K562 (cell line): ENCODE results near the gene ACTRT3. TPM values are rescaled to one million over a fixed set of nuclear protein-coding genes. Genes with fewer than 3 reads are reported as not detected.

Experiments
- DACH1 ChIP-seq: fragments of 450-650 bp; IDR thresholded peaks from 2 replicates; pipeline ENCODE4 v1.6.1; 2018; ENCODE audit not compliant: partially characterized antibody
- GABPB1 ChIP-seq: sonication (generic); formaldehyde crosslinking; IDR thresholded peaks from 2 replicates; pipeline ENCODE4 v1.8.0; 2022; ENCODE audit warnings: mild to moderate bottlenecking, missing genetic modification reagents
- GTF2B ChIP-seq: IDR thresholded peaks from 2 replicates; pipeline ENCODE4 v1.6.1; 2011; ENCODE audit not compliant: insufficient read length; ENCODE audit errors: extremely low read depth
- HDAC1 ChIP-seq, 2 experiments: fragments of 450-650 bp; IDR thresholded peaks; 2 replicates each; pipeline ENCODE4 v1.6.1; 2016 to 2017; ENCODE audit warnings: inconsistent platforms in 1 of 2, mild to moderate bottlenecking in 1 of 2, moderate library complexity in 1 of 2
- HDAC2 ChIP-seq: fragments of 450-650 bp; IDR thresholded peaks from 2 replicates; pipeline ENCODE4 v1.6.1; 2016; ENCODE audit warnings: mild to moderate bottlenecking
- JUNB ChIP-seq: fragments of 450-650 bp; formaldehyde crosslinking; conservative IDR thresholded peaks from 2 replicates; pipeline ENCODE4 v1.4.0; 2020; ENCODE audit warnings: mild to moderate bottlenecking
- KAT7 ChIP-seq: sonication (generic); formaldehyde crosslinking; IDR thresholded peaks from 2 replicates; pipeline ENCODE4 v1.8.0; 2022; ENCODE audit warnings: missing genetic modification reagents, mild to moderate bottlenecking, borderline replicate concordance
- KLF16 ChIP-seq: IDR thresholded peaks from 2 replicates; pipeline ENCODE4 v1.6.1; 2016; ENCODE audit warnings: antibody characterized with exemption
- LCOR ChIP-seq: sonication (generic); formaldehyde crosslinking; IDR thresholded peaks from 2 replicates; pipeline ENCODE4 v1.8.0; 2022; ENCODE audit warnings: mild to moderate bottlenecking, missing genetic modification reagents
- MCM7 ChIP-seq, 2 experiments: fragments of 450-650 bp; IDR thresholded peaks; 2 replicates each; pipeline ENCODE4 v1.6.1; 2016 to 2018
- MLLT1 ChIP-seq, 2 experiments: fragments of 450-650 bp; IDR thresholded peaks; 2 replicates each; pipeline ENCODE4 v1.6.1; 2016
- NELFE ChIP-seq: IDR thresholded peaks from 2 replicates; pipeline ENCODE4 v1.6.1; 2011; ENCODE audit warnings: mild to moderate bottlenecking; ENCODE audit not compliant: insufficient read depth, insufficient read length
- PBX2 ChIP-seq, 2 experiments: IDR thresholded peaks in 1 of 2; conservative IDR thresholded peaks in 1 of 2; 2 replicates each; pipeline ENCODE4 v1.6.1; 2016; ENCODE audit warnings: low read depth in 2 of 2, mild to moderate bottlenecking in 1 of 2, missing compliant biosample characterization in 1 of 2, missing genetic modification characterization in 1 of 2, moderate library complexity in 1 of 2
- PHTF2 ChIP-seq: fragments of 250-450 bp; sonication (Bioruptor Pico); IDR thresholded peaks from 2 replicates; pipeline ENCODE4 v1.5.0; 2021; ENCODE audit warnings: mild to moderate bottlenecking
- SMAD2 ChIP-seq: fragments of 150-350 bp; IDR thresholded peaks from 2 replicates; pipeline ENCODE4 v1.6.1; 2014; ENCODE audit warnings: low read depth, mild to moderate bottlenecking, low read length
- SMC3 ChIP-seq: conservative IDR thresholded peaks from 2 replicates; pipeline ENCODE4 v1.6.1; 2011; ENCODE audit warnings: low read depth, low read length, improper control_type of control experiment; ENCODE audit not compliant: insufficient read depth
- TRIM28 ChIP-seq: fragments of 450-650 bp; IDR thresholded peaks from 2 replicates; pipeline ENCODE4 v1.6.1; 2017
- ZBTB33 ChIP-seq: sonication (generic); formaldehyde crosslinking; IDR thresholded peaks from 2 replicates; pipeline ENCODE4 v1.8.1; 2023; ENCODE audit warnings: mild to moderate bottlenecking, missing genetic modification reagents
- ZBTB7A ChIP-seq: IDR thresholded peaks from 2 replicates; pipeline ENCODE4 v1.6.1; 2011; ENCODE audit warnings: low read depth, mild to moderate bottlenecking, low read length, moderate library complexity, borderline replicate concordance; ENCODE audit not compliant: control insufficient read depth
- ZKSCAN3 ChIP-seq: fragments of 250-450 bp; sonication (Bioruptor Pico); IDR thresholded peaks from 2 replicates; pipeline ENCODE4 v1.4.0; 2020
- ZNF561 ChIP-seq: fragments of 450-650 bp; formaldehyde crosslinking; conservative IDR thresholded peaks from 2 replicates; pipeline ENCODE4 v1.4.0; 2020; ENCODE audit warnings: mild to moderate bottlenecking, moderate library complexity
- ZNF75A ChIP-seq: fragments of 450-650 bp; formaldehyde crosslinking; IDR thresholded peaks from 2 replicates; pipeline ENCODE4 v1.4.0; 2020; ENCODE audit warnings: mild to moderate bottlenecking
- polyA plus RNA-seq, 8 experiments: library from polyadenylated mRNA; depleted of rRNA in 4 of 8; stranded (reverse) in 5 of 8; unstranded in 3 of 8; fragments of >200 nt; fragmentation: Nextera tagmentation in 2 of 8; fragmentation: Illumina TruSeq in 1 of 8; extraction: Ambion mirVana in 2 of 8; extraction: Trizol in 1 of 8; gene quantifications; 2 replicates each; pipeline versions ENCODE4 v1.2.1 to v1.2.3, GENCODE V29; 2011 to 2014; ENCODE audit warnings: inconsistent platforms in 1 of 8, missing spikeins in 1 of 8
- total RNA-seq, 7 experiments: library from RNA; depleted of rRNA in 6 of 7; stranded (reverse); fragments of >200 nt in 6 of 7; fragmentation: Illumina TruSeq in 2 of 7; extraction: Trizol in 2 of 7; gene quantifications; 2 replicates each; pipeline versions ENCODE4 v1.2.1 to v1.2.3, GENCODE V29; 2011 to 2021; ENCODE audit warnings: low replicate concordance in 1 of 7

ACTRT3 gene
- total and polyA plus RNA-seq, 9 of the 15 experiments (the other 6 are each of a cell fraction or from before 2014, with no cell fraction given): 0.06 to 0.11 (median 0.07) TPM; not detected in 5

- TF ChIP-seq GTF2B: no peak
- peak; percentile 6 for TF ChIP-seq DACH1
- TF ChIP-seq ZKSCAN3 (CRISPR knock-in tag): no peak
- no peak for TF ChIP-seq JUNB (CRISPR knock-in tag)
- peak; percentile 23; the same call in 1 of the 2 replicates for TF ChIP-seq LCOR (CRISPR knock-in tag)
- TF ChIP-seq SMAD2: no peak
- peak; percentile 39; the same call in 1 of the 2 replicates for TF ChIP-seq HDAC2
- no peak for TF ChIP-seq TRIM28
- peak; percentile 92 for TF ChIP-seq ZBTB7A
- no peak for TF ChIP-seq MCM7 (IDR thresholded peaks at IDR 0.05)
- no peak for TF ChIP-seq NELFE
- no peak for TF ChIP-seq ZNF561 (CRISPR knock-in tag)
- no peak for TF ChIP-seq KLF16
- TF ChIP-seq PBX2 (CRISPR knock-in tag; IDR thresholded peaks at IDR 0.05; ENCODE audit: low read depth): no peak
- no peak for TF ChIP-seq PBX2 (tag; conservative IDR thresholded peaks at IDR 0.05; ENCODE audit: low read depth)
- peak in 1 of 2 experiments; percentile 51; a peak in 2 of 4 replicates for TF ChIP-seq HDAC1 (IDR thresholded peaks at IDR 0.05)
- TF ChIP-seq ZNF75A (CRISPR knock-in tag): no peak
- TF ChIP-seq ZBTB33: peak; percentile 56
- no peak for TF ChIP-seq MLLT1 (IDR thresholded peaks at IDR 0.05)
- no peak for TF ChIP-seq PHTF2
- peak; percentile 80; the same call in 1 of the 2 replicates for TF ChIP-seq KAT7 (CRISPR knock-in tag)
- TF ChIP-seq SMC3: 0 out of 2 replicates have a peak, but pooled peaks have one; percentile 2
- peak; percentile 93 for TF ChIP-seq GABPB1 (CRISPR knock-in tag)
Measured at GRCh38 chr3:169772897-169773816, 3.8 kb upstream of the ACTRT3 start, which contains the start of gene MYNN (continued).
